Left ventricle myocardium inferior (tissue), 1 donor: ENCODE data around the gene MPEG1. TPM values are rescaled to one million over a fixed set of nuclear protein-coding genes. Genes with fewer than 3 reads are reported as not detected.

Experiments used
- DNase-seq: peaks from one replicate; pipeline ENCODE4 v3.0.0-alpha.2; 2020
- H3K27ac ChIP-seq: fragments of 200-600 bp; replicated peaks from 2 replicates; pipeline ENCODE4 v1.8.0; 2021
- H3K27me3 ChIP-seq: fragments of 200-600 bp; 2 replicates; pipeline ENCODE4 v1.8.0; 2021; ENCODE audit warnings: low read depth
- H3K36me3 ChIP-seq: fragments of 200-600 bp; 2 replicates; pipeline ENCODE4 v1.8.0; 2021
- H3K4me1 ChIP-seq: fragments of 200-600 bp; 2 replicates; pipeline ENCODE4 v1.8.0; 2021
- H3K4me3 ChIP-seq: fragments of 200-600 bp; 2 replicates; pipeline ENCODE4 v1.8.0; 2021; ENCODE audit warnings: mild to moderate bottlenecking, moderate library complexity
- H3K9me3 ChIP-seq: fragments of 200-600 bp; replicated peaks from 2 replicates; pipeline ENCODE4 v1.8.0; 2021
- intact Hi-C: fragments of 100-400 bp; cut with micrococcal nuclease; formaldehyde crosslinking; loops from one replicate; pipeline ENCODE4 v1.11.0; 2022
- total RNA-seq: library from RNA; stranded (reverse); fragmentation: NEBNext Ultra II Directional; extraction: Animal tissue kit (Norgen Biotek cat#: 25700); gene quantifications from one replicate; pipeline ENCODE4 v1.2.1, GENCODE V29; 2021
- TF ChIP-seq, protein P1 (sequence below): fragments of 200-600 bp; IDR thresholded peaks from 2 replicates; pipeline ENCODE4 v1.8.0; 2021; ENCODE audit warnings: antibody characterized with exemption, mild to moderate bottlenecking, borderline replicate concordance
- donor health status: DM: no; HTN: yes; CAD: no; lungs with severe emphysema.

Gene MPEG1
- total RNA-seq, 1 donor from 2014 or later, result 9.5 TPM

DNA sequence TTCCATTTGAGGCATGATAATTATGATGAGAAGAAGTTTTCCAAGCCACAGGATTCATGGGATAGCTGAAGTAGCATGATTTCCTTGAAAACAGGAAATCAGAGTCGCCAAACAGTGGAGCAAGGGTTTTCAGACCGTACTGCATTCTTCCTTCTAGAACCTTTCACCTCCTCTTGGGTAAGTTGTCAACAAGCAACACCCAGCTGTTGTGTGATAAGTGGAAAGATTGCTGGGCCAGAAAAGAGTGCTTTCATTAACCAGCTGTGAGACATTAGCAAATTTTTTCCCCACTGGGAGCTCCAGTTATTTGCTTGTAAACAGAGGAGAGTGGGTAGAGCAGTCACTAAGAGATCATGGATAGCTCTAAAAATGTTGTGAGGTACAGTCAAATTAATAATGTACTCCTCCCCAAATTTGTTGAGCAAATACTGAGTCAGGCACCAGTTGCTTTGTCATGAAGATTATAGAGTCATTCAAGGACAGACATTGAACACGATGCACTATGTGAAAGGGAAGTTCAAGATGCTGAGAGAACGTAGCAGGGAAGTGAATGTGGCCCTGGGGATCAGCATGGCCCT is 11.7 kb upstream of the MPEG1 start:
- Histone ChIP-seq H3K9me3 (no peaks in the 10 kb centered on the region), H3K4me3 (no peak overlapping the region), H3K4me1 (peaks cover 34% of the 10 kb centered on the region), H3K27me3 (no peaks in the 10 kb centered on the region), H3K36me3 (no peaks in the 10 kb centered on the region), H3K27ac (peak overlapping the region; percentile 77)
- intact Hi-C loops, result no loop called here
- TF ChIP-seq, protein P1, sequence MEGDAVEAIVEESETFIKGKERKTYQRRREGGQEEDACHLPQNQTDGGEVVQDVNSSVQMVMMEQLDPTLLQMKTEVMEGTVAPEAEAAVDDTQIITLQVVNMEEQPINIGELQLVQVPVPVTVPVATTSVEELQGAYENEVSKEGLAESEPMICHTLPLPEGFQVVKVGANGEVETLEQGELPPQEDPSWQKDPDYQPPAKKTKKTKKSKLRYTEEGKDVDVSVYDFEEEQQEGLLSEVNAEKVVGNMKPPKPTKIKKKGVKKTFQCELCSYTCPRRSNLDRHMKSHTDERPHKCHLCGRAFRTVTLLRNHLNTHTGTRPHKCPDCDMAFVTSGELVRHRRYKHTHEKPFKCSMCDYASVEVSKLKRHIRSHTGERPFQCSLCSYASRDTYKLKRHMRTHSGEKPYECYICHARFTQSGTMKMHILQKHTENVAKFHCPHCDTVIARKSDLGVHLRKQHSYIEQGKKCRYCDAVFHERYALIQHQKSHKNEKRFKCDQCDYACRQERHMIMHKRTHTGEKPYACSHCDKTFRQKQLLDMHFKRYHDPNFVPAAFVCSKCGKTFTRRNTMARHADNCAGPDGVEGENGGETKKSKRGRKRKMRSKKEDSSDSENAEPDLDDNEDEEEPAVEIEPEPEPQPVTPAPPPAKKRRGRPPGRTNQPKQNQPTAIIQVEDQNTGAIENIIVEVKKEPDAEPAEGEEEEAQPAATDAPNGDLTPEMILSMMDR, result no peak
- no peak for DNase-seq

DNA sequence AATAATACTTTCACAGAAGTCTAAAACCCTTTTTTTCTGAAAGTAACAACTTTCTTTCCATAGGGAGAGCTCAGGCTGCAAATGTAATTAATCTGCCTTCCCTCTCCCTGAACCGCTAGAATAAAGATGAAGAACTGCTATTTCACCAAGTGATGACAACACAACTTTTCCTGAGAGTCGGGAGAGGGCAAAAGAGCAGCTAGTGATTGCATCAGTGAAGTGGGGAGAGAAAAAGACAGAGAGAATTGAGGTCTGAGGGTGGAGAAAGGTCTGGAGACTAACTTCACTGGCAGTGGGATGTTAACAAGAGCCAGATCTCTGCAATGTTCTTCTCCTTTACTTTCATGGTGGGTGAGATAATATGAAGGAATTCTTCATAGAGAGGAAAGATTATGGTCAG is 10.9 kb upstream of the MPEG1 start:
- Histone ChIP-seq H3K9me3 (no peaks in the 10 kb centered on the region), H3K4me3 (no peak overlapping the region), H3K27me3 (no peaks in the 10 kb centered on the region), H3K36me3 (no peaks in the 10 kb centered on the region), H3K27ac (peak overlapping the region; percentile 77), H3K4me1 (peaks cover 34% of the 10 kb centered on the region)
- intact Hi-C loops, result no loop called here
- no peak for DNase-seq
- TF ChIP-seq, protein P1, result no peak

- Histone ChIP-seq H3K27me3 (no peaks in the 10 kb centered on the region), H3K4me3 (no peak overlapping the region), H3K27ac (peak overlapping the region; percentile 77), H3K9me3 (no peaks in the 10 kb centered on the region), H3K4me1 (peaks cover 34% of the 10 kb centered on the region), H3K36me3 (no peaks in the 10 kb centered on the region)
- intact Hi-C loops, result no loop called here
- DNase-seq, result no peak
- TF ChIP-seq, protein P1, result no peak
These were observed 10.4 kb upstream of the MPEG1 start for GRCh38 chr11:59223177-59223576.

- no peak for DNase-seq
- TF ChIP-seq, protein P1, result no peak
- peak overlapping the region; percentile 77 for H3K27ac ChIP-seq
- H3K9me3 ChIP-seq, result no peaks in the 10 kb centered on the region
- no peaks in the 10 kb centered on the region for H3K27me3 ChIP-seq
- no peak overlapping the region for H3K4me3 ChIP-seq
- intact Hi-C loops, result no loop called here
- H3K4me1 ChIP-seq, result peaks cover 34% of the 10 kb centered on the region
- no peaks in the 10 kb centered on the region for H3K36me3 ChIP-seq
These were observed 9.8 kb upstream of the MPEG1 start for GRCh38 chr11:59222464-59223060.

DNA sequence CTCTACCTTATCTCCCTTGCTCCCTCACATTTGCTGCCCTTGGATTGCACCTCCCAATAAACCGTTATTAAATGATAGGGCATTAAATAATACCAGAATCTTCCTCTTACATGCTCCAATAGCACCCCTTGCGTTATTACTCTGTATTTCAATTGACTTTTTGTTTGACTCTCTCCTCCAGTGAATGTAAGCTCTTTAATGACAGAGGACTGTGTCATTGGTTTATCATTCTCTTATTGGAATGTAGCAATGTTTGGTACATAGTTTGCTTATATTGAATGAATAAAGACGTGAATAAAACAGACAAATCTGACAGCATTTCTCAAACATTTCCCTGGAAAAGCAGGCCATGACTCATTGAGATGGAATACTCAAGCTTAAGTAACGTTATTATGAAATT is 8.7 kb upstream of the MPEG1 start:
- TF ChIP-seq, protein P1, result no peak
- Histone ChIP-seq H3K4me3 (no peak overlapping the region), H3K27me3 (no peaks in the 10 kb centered on the region), H3K9me3 (no peaks in the 10 kb centered on the region), H3K36me3 (no peaks in the 10 kb centered on the region), H3K4me1 (peaks cover 34% of the 10 kb centered on the region), H3K27ac (no peak overlapping the region)
- intact Hi-C loops, result no loop called here
- no peak for DNase-seq
